HCT116 (cell line): ENCODE data around the gene ISOC2. TPM values are rescaled to one million over a fixed set of nuclear protein-coding genes. Genes with fewer than 3 reads are reported as not detected.

ENCODE experiments used
- ATAC-seq: fragments of 200-7000 bp; cut with Tn5 transposase; 2 replicates; pipeline ENCODE4 v1.9.1; 2020; ENCODE audit warnings: mild to moderate bottlenecking, moderate library complexity
- BruUV-seq: library from RNA; stranded (reverse); fragments of 400-500 nt; replicated peaks from 2 replicates; lab custom pipeline; 2021; lab: Mats Ljungman, UMichigan
- CTCF ChIA-PET: fragments of 300-600 bp; sonication (Branson Sonifier 250); formaldehyde crosslinking; loops from one replicate; lab custom pipeline; 2021; ENCODE audit warnings: antibody characterized with exemption; lab: Charles Lee
- POLR2A ChIA-PET: fragments of 300-600, 350-600 bp; sonication (Branson Sonifier 250); formaldehyde crosslinking; loops from one replicate; lab custom pipeline; 2021; ENCODE audit warnings: antibody characterized with exemption; lab: Charles Lee
- RAD21 ChIA-PET, 2 experiments: fragments of 300-600 bp; sonication (Branson Sonifier 250); formaldehyde crosslinking; loops; one replicate each; lab custom pipeline; 2023; ENCODE audit warnings: low total read pairs in 2 of 2; ENCODE audit not compliant: uncharacterized antibody in 2 of 2, unreplicated experiment in 2 of 2, low non-redundant PET in 1 of 2; lab: Charles Lee
- DNase-seq: peaks from one replicate; pipeline ENCODE4 v3.0.0-alpha.2; 2010; ENCODE audit warnings: low read depth, low spot score
- H2AFZ ChIP-seq: fragments of 200-600 bp; shearing (Covaris generic), sonication (generic); 2 replicates; pipeline ENCODE4 v1.6.1; 2017; ENCODE audit warnings: low read depth, mixed run types, mixed read lengths, antibody characterized with exemption, low read length; ENCODE audit not compliant: poor library complexity, severe bottlenecking
- H3K27ac ChIP-seq: 2 replicates; pipeline ENCODE4 v1.5.1; 2012; ENCODE audit warnings: low read depth, low read length
- H3K27me3 ChIP-seq: fragments of 200-600 bp; sonication (generic); 2 replicates; pipeline ENCODE4 v1.6.1; 2016; ENCODE audit warnings: mixed run types, low read length, mixed read lengths; ENCODE audit not compliant: insufficient read depth
- H3K36me3 ChIP-seq, 2 experiments: fragments of 200-500 bp in 1 of 2; fragments of 200-600 bp in 1 of 2; sonication (Bioruptor generic) in 1 of 2; sonication (generic) in 1 of 2; 2 replicates each; pipeline versions ENCODE4 v1.5.1 to v1.6.1; 2014 to 2016; ENCODE audit warnings: low read length in 2 of 2, inconsistent platforms in 1 of 2, mixed read lengths in 1 of 2, mixed run types in 1 of 2; ENCODE audit not compliant: insufficient read depth in 2 of 2, control insufficient read depth in 1 of 2
- H3K4me1 ChIP-seq, 2 experiments: fragments of 200-600 bp in 1 of 2; sonication (generic) in 1 of 2; 2 replicates each; pipeline versions ENCODE4 v1.5.1 to v1.6.1; 2012 to 2017; ENCODE audit warnings: low read length in 2 of 2, inconsistent platforms in 1 of 2, mild to moderate bottlenecking in 1 of 2, mixed read lengths in 1 of 2, mixed run types in 1 of 2, moderate library complexity in 1 of 2; ENCODE audit not compliant: insufficient read depth in 2 of 2, control insufficient read depth in 1 of 2
- H3K4me2 ChIP-seq: fragments of 200-600 bp; sonication (generic); 2 replicates; pipeline ENCODE4 v1.6.1; 2017; ENCODE audit warnings: mixed run types, low read length, mixed read lengths
- H3K4me3 ChIP-seq, 2 experiments: fragments of 200-600 bp in 1 of 2; sonication (generic) in 1 of 2; replicated peaks in 1 of 2; 2 replicates each; pipeline ENCODE4 v1.5.1; 2011 to 2016; ENCODE audit warnings: low read length in 2 of 2, control low read depth in 1 of 2, low read depth in 1 of 2, mild to moderate bottlenecking in 1 of 2, mixed read lengths in 1 of 2, mixed run types in 1 of 2
- H3K79me2 ChIP-seq: fragments of 200-600 bp; sonication (generic); 2 replicates; pipeline ENCODE4 v1.6.1; 2017; ENCODE audit warnings: mild to moderate bottlenecking, mixed run types, low read length, moderate library complexity, mixed read lengths; ENCODE audit not compliant: insufficient read depth
- H3K9ac ChIP-seq: fragments of 200-600 bp; sonication (generic); 2 replicates; pipeline ENCODE4 v1.6.1; 2016; ENCODE audit warnings: low read length, mixed read lengths
- H3K9me2 ChIP-seq: fragments of 200-600 bp; sonication (generic), shearing (Covaris generic); 2 replicates; pipeline ENCODE4 v1.6.1; 2017; ENCODE audit warnings: mixed run types, mild to moderate bottlenecking, moderate library complexity; ENCODE audit not compliant: insufficient read depth
- H3K9me3 ChIP-seq, 2 experiments: fragments of 200-500 bp in 1 of 2; fragments of 200-600 bp in 1 of 2; sonication (Bioruptor generic) in 1 of 2; sonication (generic) in 1 of 2; 2 replicates each; pipeline ENCODE4 v1.6.1; 2014 to 2017; ENCODE audit warnings: low read length in 2 of 2, mixed read lengths in 2 of 2, inconsistent platforms in 1 of 2, low read depth in 1 of 2, mild to moderate bottlenecking in 1 of 2, mixed run types in 1 of 2, moderate library complexity in 1 of 2; ENCODE audit not compliant: control insufficient read depth in 1 of 2, insufficient read depth in 1 of 2
- H4K20me1 ChIP-seq: fragments of 200-600 bp; sonication (generic), shearing (Covaris generic); 2 replicates; pipeline ENCODE4 v1.6.1; 2017; ENCODE audit warnings: mixed run types, mild to moderate bottlenecking, moderate library complexity; ENCODE audit not compliant: insufficient read depth
- POLR2A ChIP-seq: IDR thresholded peaks from 2 replicates; pipeline ENCODE4 v1.7.0; 2011; ENCODE audit warnings: borderline replicate concordance; ENCODE audit not compliant: insufficient read depth, insufficient read length; ENCODE audit errors: extremely low read depth
- POLR2AphosphoS5 ChIP-seq: IDR thresholded peaks from 2 replicates; pipeline ENCODE4 v1.6.1; 2011; ENCODE audit warnings: mild to moderate bottlenecking, low read depth, low read length, moderate library complexity
- SP1 ChIP-seq: IDR thresholded peaks from 2 replicates; pipeline ENCODE4 v1.6.1; 2012; ENCODE audit warnings: low read depth
- TCF7L2 ChIP-seq: IDR thresholded peaks from 2 replicates; pipeline ENCODE4 v1.7.0; 2011; ENCODE audit warnings: borderline replicate concordance, inconsistent platforms; ENCODE audit not compliant: insufficient read depth, insufficient read length; ENCODE audit errors: extremely low read depth
- YY1 ChIP-seq: IDR thresholded peaks from 2 replicates; pipeline ENCODE4 v1.6.1; 2011; ENCODE audit warnings: low read length, low read depth, moderate library complexity, mild to moderate bottlenecking; ENCODE audit not compliant: insufficient replicate concordance; ENCODE audit errors: extremely low read depth
- intact Hi-C: fragments of 100-400 bp; cut with micrococcal nuclease; formaldehyde crosslinking; loops from 2 replicates; pipeline ENCODE4 v1.10.0; 2022
- total RNA-seq: library from RNA; stranded (reverse); gene quantifications from one replicate; pipeline ENCODE4 v1.2.1, GENCODE V29; 2021; ENCODE audit not compliant: unreplicated experiment
- TF ChIP-seq, protein P1 (sequence below), 3 experiments: fragments of 200-600 bp in 1 of 3; sonication (generic) in 1 of 3; IDR thresholded peaks in 2 of 3; conservative IDR thresholded peaks in 1 of 3; 2 replicates each; pipeline ENCODE4 v1.5.1; 2012 to 2017; ENCODE audit warnings: low read depth in 2 of 3, low read length in 2 of 3, antibody characterized with exemption in 1 of 3, borderline replicate concordance in 1 of 3, control low read depth in 1 of 3, mild to moderate bottlenecking in 1 of 3, mixed read lengths in 1 of 3, mixed run types in 1 of 3, moderate library complexity in 1 of 3; ENCODE audit not compliant: insufficient read depth in 1 of 3
- TF ChIP-seq, protein P2 (sequence below): IDR thresholded peaks from 2 replicates; pipeline ENCODE4 v1.6.1; 2012

The ISOC2 gene
- total RNA-seq, 1 experiment from 2014 or later = 56.8 TPM

DNA sequence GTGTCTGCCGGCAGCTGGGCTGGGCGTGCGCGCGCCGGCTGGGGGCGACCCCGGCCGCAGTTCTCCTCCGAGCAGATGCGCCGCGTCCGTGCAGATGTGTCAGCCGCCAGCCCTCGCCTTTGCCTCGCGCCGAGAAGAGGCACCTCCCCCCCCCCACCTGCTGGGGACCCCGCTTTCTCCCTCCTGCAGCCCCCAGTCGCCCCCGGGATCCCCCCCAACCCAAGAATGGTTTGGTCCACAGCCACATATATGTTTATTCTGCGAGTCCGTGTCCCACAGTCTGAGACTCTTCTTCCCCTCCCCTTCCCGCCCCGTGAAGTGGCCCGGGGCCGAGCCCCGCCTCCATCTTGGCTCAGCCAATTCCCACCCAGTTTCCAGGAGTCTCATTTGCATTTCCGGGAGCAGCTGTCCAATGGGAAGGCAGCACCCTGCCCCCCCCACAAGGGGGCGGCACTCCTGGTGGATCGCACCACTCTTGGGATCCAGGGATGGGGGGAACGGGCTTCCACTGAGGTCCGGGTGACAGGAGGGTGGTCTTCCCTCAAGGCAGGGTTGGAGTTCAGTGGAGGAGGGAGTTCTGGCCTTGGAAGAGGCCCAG is 8.6 kb downstream of the ISOC2 start:
- no peaks in the 10 kb centered on the region for H4K20me1 ChIP-seq
- no peaks in the 10 kb centered on the region for H3K9me2 ChIP-seq
- H3K27me3 ChIP-seq = no peaks in the 10 kb centered on the region
- no peak overlapping the region for H3K4me2 ChIP-seq
- H3K27ac ChIP-seq = no peak overlapping the region
- ChIA-PET CTCF (interaction anchor here (1.1 kb wide), 1 partner anchor 9 kb away, joined by 3 read pairs; the partner anchor contains the start of gene ISOC2), RAD21 (no interaction called here), POLR2A (interaction anchor here (1.4 kb wide), 1 partner anchor 45 kb away, joined by 5 read pairs; the partner anchor contains the start of gene UBE2S)
- H2AFZ ChIP-seq = no peak overlapping the region
- ATAC-seq (peak; percentile 89), DNase-seq (no peak)
- no peaks in the 10 kb centered on the region for H3K9me3 ChIP-seq
- no peak overlapping the region for H3K4me3 ChIP-seq
- no peaks in the 10 kb centered on the region; a peak in 1 of 4 replicates for H3K36me3 ChIP-seq
- TF ChIP-seq SP1 (peak; percentile 63), POLR2AphosphoS5 (no peak)
- TF ChIP-seq, protein P1, sequence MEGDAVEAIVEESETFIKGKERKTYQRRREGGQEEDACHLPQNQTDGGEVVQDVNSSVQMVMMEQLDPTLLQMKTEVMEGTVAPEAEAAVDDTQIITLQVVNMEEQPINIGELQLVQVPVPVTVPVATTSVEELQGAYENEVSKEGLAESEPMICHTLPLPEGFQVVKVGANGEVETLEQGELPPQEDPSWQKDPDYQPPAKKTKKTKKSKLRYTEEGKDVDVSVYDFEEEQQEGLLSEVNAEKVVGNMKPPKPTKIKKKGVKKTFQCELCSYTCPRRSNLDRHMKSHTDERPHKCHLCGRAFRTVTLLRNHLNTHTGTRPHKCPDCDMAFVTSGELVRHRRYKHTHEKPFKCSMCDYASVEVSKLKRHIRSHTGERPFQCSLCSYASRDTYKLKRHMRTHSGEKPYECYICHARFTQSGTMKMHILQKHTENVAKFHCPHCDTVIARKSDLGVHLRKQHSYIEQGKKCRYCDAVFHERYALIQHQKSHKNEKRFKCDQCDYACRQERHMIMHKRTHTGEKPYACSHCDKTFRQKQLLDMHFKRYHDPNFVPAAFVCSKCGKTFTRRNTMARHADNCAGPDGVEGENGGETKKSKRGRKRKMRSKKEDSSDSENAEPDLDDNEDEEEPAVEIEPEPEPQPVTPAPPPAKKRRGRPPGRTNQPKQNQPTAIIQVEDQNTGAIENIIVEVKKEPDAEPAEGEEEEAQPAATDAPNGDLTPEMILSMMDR (IDR thresholded peaks at IDR 0.05 in 2 of 3, conservative IDR thresholded peaks at IDR 0.05 in 1 of 3; ENCODE audit: borderline replicate concordance in 1 of 3, insufficient read depth in 1 of 3, low read depth in 2 of 3, low read length in 2 of 3) = no peak
- no peak overlapping the region for H3K9ac ChIP-seq
- intact Hi-C loops = no loop called here
- peaks cover 0 to 5% of the 10 kb centered on the region in 2 experiments; a peak in 2 of 4 replicates for H3K4me1 ChIP-seq
- no peaks in the 10 kb centered on the region for H3K79me2 ChIP-seq
- BruUV-seq = no TSS peak

DNA sequence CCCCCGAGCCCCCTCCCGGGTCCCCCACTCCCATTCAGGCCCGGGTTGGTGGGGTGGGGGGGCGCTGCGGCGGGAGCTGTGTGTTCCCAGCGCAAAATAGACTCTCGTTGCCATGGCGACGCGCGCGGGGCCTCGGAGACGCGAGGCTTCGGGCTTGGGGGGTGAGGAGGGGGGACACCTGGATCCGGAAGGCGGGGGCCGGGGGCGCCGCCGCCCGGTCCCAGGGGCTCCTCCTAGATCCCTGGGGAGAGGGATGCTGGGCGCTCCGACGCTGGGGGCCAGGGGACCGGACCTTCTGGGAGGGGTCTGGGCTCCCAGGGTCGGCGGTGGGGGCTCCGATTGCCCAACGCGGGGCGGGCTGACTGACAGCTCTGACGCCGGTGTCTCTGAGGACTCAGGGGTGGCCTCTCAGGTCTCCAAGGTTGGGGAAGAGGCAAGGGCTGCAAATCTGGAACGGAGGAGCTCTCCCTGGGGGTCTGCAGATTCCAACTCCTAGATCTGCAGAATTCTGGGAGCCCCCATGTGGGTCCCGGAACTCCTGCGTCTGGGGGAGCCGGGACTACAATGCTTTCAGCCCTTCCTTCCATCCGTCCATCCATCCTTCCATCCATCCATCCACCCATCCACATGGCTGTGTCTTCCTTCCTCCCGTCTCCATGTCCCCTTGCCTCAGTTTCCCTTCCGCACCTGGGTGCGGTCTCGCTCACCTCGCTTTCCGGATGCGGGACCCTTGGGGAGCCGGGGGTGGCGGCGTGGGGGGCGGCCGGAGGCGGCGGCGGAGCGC is 9.3 kb downstream of the ISOC2 start:
- Histone ChIP-seq H3K4me1 (peaks cover 0 to 5% of the 10 kb centered on the region in 2 experiments; a peak in 2 of 4 replicates), H3K79me2 (no peaks in the 10 kb centered on the region), H3K27ac (no peak overlapping the region)
- POLR2A ChIA-PET = interaction anchor here (1.4 kb wide), 1 partner anchor 45 kb away, joined by 5 read pairs; the partner anchor contains the start of gene UBE2S
- no peak for ATAC-seq
- TF ChIP-seq POLR2A (no peak), YY1 (no peak), TCF7L2 (no peak)
- TF ChIP-seq, protein P2, sequence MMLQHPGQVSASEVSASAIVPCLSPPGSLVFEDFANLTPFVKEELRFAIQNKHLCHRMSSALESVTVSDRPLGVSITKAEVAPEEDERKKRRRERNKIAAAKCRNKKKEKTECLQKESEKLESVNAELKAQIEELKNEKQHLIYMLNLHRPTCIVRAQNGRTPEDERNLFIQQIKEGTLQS = no peak
- TF ChIP-seq, all 23 proteins: peak for 0
- no peak for DNase-seq
- no peak overlapping the region for H3K4me3 ChIP-seq
- H3K36me3 ChIP-seq = no peaks in the 10 kb centered on the region; a peak in 1 of 4 replicates
- ChIA-PET RAD21 (no interaction called here), CTCF (no interaction called here)
- no peaks in the 10 kb centered on the region for H3K9me3 ChIP-seq
- H3K27me3 ChIP-seq = no peaks in the 10 kb centered on the region
- H3K4me2 ChIP-seq = no peak overlapping the region
- H3K9me2 ChIP-seq = no peaks in the 10 kb centered on the region
- H3K9ac ChIP-seq = no peak overlapping the region
- H4K20me1 ChIP-seq = no peaks in the 10 kb centered on the region
- H2AFZ ChIP-seq = no peak overlapping the region
- intact Hi-C loops = no loop called here
- no TSS peak for BruUV-seq
